HG02610 (cell line): Measurements from ENCODE around the gene DNAJC5.
A peak's percentile ranks its signal among the peaks of the same experiment; 100 is the strongest.
"Not testable (repeated sequence)": the region's sequence is repeated elsewhere in the genome, so short reads cannot be mapped to it uniquely, and the experiment has no call there.

ENCODE experiments used
- ATAC-seq: cut with Tn5 transposase; IDR thresholded peaks from one replicate; pipeline ENCODE4 v1.9.1; 2021; ENCODE audit warnings: mild to moderate bottlenecking, moderate library complexity; ENCODE audit not compliant: unreplicated experiment

Gene DNAJC5

DNA sequence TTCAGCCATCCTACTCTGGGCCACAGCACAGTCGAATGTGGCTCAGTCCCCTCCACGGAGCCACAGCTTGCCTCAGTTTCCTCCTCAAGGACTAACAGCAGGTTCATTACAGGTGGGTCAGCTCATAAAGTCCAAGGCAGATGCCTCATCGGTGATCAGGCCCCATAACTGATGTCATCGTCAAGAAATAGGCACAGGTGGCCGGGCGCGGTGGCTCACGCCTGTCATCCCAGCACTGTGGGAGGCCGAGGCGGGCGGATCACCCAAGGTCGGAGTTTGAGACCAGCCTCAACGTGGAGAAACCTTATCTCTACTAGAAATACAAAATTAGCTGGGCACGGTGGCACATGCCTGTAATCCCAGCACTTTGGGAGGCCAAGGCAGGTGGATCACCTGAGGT lies 57.8 kb downstream of the DNAJC5 start:
- no peak for ATAC-seq

DNA sequence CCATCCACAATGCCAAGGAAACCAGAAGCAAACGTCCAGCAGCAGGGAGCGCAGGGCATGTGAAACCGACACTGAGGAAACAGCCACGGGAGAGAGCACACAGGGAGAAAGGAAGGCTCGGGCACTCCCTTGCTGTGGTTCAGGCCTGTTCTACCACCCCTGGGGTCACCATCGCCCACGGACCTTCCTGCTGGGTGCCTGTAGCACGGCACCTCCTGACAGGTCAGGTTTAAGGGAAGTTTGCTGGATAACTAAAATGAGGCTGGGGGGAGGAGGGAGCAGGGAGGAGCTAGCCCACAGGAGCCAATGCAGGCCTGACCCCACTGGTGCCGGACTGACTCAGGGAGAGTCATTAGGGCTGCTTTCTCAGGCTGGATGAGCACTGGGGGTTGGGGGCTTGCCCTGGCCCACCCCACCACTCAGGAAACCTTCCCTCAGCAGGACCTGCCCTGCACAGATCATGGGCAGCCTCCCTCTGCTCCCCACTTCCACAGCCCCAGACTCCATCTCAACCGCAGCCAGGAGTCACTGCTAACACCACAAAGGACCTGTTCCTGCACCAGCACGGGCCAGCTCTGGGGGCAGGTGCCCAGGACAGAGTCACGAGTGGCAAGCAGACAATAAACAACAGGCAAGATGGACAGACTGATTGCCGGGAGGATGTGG lies 59.0 kb downstream of the DNAJC5 start:
- no peak for ATAC-seq

DNA sequence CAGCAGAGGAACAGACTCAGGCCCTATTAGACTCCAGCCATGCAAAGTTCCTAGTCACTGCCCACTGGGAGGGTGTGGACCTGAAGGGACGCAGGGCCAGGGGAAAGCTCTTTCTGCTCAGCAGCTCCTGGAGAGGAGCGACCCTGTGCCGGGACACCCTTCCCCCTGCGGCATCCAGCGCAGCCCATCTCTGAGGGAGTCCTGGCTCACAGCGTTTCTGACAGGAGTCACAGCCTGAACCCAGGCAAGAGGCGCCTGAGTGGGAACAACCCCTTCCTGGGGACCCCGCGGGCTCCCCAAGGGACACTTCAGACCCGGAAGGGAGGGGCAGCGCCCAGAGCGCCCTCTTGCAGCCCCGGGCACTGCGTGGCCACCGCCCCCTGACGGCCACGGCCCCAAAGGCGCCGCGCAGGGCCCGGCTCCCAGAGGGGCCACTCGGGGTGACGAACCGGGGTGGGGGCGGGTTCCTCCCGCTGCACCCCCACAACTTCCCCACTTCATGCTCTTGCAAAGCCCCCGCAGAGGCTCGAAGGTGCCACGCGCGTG lies 60.4 kb downstream of the DNAJC5 start:
- ATAC-seq: peak; percentile 6

DNA sequence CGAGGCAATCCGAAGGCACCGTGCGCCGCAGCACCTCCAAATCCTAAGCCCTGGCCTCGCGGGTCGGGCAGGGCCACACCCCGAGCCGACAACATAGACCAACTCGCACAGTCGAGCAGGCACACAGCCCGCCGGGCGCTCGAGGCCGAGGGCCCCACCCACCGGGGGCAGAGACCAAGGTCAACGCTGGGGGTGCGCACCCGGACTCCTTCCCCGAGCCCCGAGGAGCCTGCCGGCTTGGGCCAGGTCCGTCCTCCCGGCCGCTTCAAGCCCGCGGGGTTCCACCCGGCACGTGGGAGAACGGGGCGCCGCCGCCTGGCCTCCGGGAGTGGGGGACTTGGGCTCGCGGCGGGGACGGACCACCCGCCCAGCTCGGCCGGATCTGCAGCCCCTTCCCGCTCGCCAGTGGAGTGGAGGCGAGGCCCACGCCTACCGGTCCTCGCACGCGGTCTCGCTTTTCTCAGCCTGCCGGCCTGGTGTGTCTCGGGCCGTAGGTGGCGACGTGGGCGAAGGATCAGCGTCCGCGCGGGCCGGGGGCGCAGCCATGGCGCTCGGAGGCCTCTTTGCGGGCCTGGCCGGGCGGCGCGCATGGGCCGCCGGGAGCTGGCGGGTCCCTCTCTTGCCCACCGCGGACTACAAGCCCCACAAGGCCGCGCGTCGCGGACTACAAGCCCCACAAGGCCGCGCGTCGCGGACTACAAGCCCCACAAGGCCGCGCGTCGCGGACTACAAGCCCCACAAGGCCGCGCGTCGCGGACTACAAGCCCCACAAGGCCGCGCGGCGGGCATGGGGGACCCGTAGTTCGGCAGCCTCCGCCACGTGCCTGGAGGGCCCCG lies 61.1 kb downstream of the DNAJC5 start, which contains the start of gene UCKL1:
TSS of gene UCKL1 (minus strand) at position 590 of the 837 bp plus-strand sequence. CDS start at position 546, 44 bp downstream.
- ATAC-seq: peak; percentile 69

DNA sequence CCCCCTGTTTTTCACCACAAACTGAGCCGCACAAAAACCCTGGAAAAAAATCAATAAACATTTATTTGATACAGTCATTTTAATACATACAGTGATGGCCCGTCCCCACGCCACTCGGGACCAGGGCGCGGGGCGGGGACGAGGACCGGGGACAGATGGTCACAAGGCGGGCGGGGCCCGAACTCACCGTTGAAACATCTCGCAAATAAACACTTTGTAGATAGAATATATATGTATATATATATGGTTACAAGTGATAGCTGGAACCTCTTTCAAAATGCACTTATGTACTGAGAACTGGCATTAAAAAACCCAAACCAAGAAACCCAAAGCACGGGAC lies 61.7 kb downstream of the DNAJC5 start:
- ATAC-seq: no peak

DNA sequence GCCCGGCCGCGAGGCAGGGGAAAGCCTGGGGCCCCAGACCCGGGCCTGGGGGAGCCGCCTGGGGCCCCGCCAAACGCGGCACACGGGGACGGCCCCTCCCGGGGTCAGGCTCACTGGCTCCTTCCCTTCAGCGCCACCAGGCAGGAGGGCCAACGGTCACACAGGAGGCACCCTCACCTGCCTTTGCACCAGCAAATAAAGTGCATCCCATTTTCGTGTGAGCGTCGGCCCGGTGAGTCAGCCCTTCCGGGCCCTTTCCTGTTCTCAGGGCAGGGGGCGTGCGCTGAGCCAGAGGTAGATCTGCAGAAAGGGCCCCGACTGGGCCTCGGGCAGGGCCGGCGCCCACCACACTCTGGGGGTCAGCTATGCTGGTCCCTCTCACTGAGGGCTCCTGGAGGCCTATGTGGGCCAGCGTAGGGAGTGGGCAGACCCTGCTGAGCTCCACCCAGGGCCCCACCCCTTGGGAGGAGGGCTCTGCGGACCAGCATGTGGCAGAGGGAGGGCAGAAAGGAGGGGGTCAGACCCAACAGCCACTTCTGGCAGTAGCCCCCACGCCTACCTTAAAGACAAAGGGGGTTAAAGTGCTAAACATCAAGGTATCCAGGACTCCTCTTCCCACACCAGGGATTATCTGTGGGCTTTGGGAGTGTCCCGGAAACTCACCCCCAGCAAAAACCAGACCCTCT lies 62.2 kb downstream of the DNAJC5 start:
- ATAC-seq: peak; percentile 13

DNA sequence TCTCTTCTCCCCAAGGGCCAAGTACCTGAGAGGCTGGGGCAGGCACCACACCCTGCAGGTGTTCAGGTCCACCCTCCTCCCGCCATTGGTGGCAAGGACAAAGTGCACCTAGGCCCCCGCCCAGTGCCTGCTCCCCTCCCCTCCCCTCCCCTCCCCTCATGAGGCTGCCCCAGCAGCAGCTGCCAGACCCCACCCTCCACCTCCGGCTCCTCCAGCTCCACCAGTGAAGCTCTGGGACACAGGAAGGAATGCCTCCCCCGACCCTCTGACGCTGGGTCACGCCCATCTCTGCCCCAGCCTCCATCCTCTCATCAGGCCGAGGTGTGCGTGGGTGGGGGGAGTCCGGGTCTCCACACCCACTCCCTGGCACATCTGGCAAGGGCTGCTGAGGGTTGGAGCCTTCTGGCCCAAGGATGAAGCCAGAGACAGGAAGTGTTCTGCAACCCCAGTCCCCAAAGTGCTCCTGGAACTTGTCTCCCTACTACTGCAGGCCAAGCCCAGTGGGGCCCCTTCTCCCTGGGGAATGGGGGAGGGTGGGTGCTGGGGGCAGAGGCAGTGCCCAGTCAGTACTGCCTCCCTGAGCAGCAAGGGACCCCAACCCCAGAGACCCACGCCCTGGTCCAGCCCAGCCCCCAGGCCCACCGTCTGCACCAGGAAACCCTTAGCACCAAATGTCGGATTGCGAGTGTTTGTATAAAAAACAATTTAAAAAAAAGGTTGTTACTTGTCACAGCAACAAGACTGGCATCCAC lies 62.9 kb downstream of the DNAJC5 start:
- ATAC-seq: no peak

DNA sequence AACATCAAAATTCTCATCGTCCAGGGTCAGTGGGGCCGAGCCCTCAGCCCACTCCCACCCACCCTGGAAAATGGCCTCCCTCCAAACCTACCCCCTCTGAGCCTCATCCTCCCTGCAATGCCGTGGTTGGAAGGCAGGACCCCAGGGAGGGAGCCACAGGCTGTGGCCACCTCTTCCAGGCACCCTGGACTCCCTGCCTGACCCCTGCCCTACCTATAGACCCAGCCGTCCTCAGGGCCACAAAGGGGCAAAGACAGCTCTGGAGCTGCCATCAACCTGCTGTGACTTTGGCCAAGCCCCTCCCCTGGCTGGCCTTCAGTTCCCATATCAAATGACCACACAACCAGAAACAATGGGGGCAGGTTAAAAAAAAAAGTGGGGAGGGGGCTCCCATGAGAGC lies 63.5 kb downstream of the DNAJC5 start:
- ATAC-seq: no peak

DNA sequence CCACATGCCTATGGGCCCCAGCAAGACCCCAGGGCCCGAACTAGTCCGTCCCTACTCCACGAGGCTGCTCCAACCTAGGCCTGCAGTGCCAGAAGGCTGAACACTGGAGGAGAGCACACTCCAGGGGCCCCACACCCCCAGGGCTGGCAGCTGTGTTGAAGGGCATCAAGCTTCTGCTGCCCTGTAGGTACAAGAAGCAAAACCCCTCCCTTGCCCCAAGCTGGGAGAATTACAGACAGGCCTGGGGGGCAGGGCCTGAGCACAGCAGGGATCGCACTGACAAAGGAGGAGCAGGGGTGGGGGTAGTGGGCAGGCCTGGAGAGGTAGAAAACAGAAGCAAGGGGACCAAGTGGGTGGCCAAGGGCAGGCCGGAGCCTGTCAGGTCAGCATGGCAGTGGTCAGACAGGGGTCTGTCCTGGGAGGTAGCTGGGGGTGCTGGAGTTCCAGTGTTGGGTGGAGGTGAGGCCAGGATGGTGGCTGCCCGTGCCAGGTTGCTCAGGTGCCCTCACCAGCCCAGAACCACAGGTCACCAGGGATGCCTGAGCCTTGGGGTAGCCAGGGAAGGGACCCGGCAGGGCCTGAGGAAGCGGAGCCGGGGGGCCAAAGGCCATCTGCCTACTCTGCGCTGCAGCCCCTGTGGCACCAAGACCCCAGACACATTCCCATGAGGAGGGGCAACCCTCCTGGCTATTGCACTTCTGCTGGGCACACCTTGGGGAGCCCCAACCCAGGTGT lies 64.2 kb downstream of the DNAJC5 start:
- no peak for ATAC-seq

DNA sequence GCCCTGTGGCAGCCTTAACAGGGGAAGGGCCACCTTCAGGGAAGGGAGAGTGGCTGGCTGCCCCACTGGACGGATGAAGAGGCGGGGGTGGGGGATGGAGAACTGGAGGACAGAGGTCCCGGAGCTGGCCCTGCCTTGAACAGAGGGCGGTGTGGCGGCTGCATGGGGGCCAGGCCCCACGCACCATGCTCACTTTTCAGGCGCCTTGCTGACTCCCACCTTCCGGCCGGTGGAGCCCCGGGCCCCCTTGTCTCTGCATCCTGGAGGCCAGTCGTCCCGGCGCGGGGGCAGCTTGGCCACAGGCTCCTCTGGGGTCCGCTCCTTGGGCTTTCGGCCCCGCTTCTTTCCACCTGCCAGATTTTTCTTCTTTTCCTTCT lies 64.8 kb downstream of the DNAJC5 start:
- no peak for ATAC-seq

DNA sequence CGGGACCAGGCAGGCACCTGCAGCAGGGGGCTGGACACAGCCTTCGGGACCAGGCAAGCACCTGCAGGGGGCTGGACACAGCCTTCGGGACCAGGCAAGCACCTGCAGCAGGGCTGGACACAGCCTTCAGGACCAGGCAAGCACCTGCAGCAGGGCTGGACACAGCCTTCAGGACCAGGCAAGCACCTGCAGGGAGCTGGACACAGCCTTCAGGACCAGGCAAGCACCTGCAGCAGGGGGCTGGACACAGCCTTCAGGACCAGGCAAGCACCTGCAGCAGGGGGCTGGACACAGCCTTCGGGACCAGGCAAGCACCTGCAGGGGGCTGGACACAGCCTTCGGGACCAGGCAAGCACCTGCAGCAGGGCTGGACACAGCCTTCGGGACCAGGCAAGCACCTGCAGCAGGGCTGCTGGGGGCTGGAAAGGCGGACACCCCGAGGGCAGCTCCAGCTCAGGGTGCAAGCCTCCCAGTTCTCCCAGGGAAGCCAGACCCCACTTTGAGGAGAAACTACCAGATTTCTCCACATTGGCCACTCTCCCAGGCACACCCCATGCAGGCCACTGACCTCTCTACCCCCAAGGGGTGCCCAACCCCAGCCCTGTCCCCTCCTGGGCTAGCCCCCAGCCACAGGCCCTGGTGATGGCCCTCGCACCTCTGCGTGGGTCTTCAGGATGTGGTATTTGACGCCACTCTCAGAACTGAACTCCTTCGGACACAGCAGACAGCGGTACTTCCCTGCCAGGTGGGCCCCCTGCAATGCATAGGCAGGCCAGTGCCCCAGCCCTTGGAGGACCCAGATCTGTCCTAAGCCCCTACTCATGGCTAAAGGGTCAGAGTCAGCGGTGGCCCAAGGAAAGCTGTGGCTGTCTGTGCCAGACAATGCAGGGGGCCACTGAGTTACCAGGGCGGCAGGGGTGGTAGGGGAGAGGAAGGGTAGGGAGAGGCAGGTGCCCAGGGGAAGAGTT lies 66.0 kb downstream of the DNAJC5 start:
- not testable (repeated sequence) for ATAC-seq

DNA sequence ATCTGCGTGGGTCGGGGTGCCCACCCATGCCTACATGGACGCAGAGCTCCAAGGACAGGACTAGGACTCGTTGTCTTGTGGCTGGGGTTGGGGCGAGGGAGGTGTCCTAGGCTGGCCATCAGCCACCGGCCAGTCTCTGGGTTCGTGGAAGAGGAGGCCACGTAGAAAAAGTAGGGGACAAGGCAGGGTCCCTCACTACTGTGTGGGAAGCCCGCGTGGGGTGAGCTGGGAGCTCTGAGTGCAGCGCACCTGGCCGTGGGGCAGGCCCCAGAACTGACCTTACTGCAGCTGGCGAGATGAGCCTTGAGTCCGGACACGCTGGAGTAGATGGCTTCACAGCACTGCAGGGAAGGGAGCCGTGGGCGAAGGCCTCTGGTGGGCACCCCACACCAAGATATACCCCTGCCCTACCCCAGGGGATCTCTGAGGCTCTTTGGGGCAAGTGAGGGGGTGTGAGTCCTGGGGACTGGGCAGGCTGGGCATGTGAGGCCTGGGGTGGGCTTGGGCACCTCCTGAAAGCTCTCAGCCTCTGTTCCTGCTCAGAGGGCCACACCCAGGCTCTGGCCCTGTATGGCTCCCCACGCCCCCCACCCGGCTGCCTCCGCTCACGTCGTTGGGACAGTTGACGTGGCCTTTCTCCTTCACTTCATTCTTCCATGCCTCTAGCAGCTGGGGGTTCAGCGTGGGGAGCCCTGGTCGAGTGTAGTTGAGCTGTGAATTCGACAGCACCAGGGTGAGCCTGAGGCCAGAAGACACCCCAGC lies 66.9 kb downstream of the DNAJC5 start:
- ATAC-seq: no peak

DNA sequence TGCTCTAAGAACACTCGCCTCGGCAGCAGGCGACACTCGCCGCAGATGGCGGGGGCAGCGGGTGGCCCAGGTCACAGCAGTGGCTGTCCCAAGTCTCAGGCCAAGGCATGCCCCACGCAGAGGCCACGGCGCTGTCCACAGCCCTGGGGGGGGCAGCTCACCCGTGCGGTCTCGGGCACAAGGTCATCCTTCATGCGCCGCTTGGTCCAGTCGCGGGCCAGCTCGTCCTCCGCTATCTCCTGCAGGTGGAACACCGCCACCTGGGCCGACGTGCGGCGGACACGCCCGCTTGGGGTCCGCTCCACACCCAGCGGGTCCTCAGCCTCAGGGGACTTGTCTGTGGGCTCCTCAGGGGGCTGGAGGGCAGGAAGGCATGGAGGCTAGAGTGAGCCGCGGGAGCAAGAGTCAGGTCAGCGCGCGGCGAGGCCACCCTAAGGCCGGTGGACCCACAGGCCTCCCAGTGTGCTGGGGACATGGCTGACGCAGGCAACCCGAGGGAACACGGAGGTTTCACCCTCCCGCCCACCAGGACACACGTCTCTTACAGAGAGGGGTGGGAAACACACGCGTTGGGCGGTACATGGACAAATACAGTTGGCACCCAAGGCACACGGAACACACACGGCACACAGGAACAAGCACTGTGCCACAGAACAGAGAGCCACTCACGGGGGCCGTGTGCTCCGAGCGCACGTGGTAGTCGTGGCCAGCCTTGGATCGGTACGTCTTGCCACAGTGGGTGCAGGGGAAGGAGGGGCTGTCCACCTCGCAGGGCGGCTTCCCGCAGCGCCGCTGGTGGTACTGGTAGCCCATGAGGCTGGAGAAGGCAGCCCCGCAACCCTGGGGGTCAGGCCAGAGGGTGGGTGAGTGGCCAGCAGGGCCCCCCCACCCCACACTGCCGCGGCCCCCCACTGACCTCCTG lies 67.8 kb downstream of the DNAJC5 start:
- no peak for ATAC-seq

DNA sequence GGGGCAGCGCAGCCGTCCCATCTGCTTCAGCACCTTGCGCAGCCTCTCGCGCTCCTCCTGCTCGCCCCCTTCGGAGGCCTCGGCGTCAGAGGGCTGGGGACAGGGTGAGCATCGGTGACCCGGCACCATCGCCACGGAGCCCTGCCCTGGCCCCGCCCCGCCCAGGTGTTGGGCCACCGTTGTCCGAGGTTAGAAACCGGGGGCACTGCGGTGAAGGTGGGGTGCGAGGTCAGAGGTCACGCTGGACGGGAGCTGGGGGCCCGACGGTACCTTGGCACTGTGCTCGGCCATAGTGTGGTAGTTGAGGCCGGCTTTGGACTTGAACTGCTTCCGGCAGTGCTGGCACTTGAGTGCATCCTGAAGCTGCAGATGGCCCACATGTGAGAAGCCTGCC lies 68.4 kb downstream of the DNAJC5 start:
- no peak for ATAC-seq

DNA sequence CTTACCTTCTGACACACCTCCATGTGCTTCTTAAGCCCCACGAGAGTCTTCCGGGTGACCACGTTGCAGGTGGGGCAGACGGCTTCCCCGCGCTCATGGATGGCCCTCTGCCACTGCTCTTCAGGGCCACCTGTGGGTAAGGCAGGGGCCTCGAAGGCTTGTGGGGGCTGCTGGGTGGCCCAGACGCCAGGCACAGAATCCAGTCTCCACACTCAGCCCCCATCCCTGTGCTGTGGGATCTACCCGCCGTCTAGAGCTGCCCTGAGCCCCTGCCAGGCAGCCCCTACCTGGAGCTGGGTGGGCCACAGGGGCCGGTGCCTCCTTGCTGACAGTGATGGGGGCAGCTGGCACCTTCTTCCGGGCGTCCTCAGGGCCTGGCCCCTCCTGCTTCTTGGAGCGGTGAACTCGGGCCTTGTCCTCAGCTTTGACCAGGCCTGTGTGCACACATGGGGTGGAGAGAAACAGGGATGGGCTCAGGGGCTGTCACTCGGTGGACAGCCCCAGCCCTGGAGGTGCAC lies 68.9 kb downstream of the DNAJC5 start:
- ATAC-seq: no peak

DNA sequence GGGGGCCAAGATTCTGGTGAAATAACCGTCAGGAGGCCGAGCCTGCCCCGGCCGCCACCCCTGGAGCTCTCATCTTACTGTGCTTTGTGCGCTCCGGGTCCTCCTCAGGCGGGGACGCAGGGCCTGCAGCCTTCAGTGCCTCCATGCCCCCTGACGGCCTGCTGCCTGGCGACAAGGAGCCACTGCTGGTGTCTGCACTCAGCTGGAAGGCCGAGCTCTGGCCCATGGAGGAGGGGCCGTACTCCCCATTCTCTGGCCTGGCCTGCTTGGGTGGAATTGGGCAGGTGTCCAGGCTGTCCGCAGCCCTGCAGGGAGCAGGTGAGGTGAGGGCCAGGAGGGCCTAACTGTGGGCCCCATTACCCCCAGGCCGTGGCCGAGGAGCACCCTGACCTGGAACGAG lies 69.5 kb downstream of the DNAJC5 start:
- no peak for ATAC-seq
